Right lobe of liver (tissue), 6 donors: ENCODE data around the gene PXYLP1. TPM values are rescaled to one million over a fixed set of nuclear protein-coding genes. Genes with fewer than 3 reads are reported as not detected.

Experiments used
- ATAC-seq, 4 donors: fragments of 200-7000 bp; cut with Tn5 transposase; one replicate each; pipeline ENCODE4 v1.9.1; 2020; ENCODE audit warnings: mild to moderate bottlenecking in 4 of 4, moderate library complexity in 4 of 4
- DNase-seq, 3 donors: peaks; one replicate each; pipeline ENCODE4 v3.0.0-alpha.2; 2020
- H3K27ac ChIP-seq, 3 donors: fragments of 200-600 bp; one replicate each; pipeline ENCODE4 v1.8.0; 2022
- H3K27me3 ChIP-seq, 2 donors: fragments of 200-600 bp; one replicate each; pipeline ENCODE4 v1.8.0; 2022
- H3K36me3 ChIP-seq, 4 donors: fragments of 200-600 bp; sonication (generic) in 1 of 4; one replicate each; pipeline versions ENCODE4 v1.5.1 to v1.8.0; 2017 to 2022; ENCODE audit warnings: control low read depth in 1 of 4
- H3K4me1 ChIP-seq, 4 donors: fragments of 200-600 bp; sonication (generic) in 1 of 4; one replicate each; pipeline versions ENCODE4 v1.5.1 to v1.8.0; 2017 to 2022; ENCODE audit warnings: control low read depth in 1 of 4
- H3K4me3 ChIP-seq, 3 donors: fragments of 200-600 bp; one replicate each; pipeline ENCODE4 v1.8.0; 2022
- H3K9me3 ChIP-seq, 4 donors: fragments of 200-600 bp; sonication (generic) in 1 of 4; one replicate each; pipeline versions ENCODE4 v1.5.1 to v1.8.0; 2017 to 2022; ENCODE audit warnings: control low read depth in 1 of 4
- CTCF ChIP-seq, 4 donors: fragments of 200-600 bp in 3 of 4; fragments of 450-650 bp in 1 of 4; IDR thresholded peaks; one replicate each; pipeline versions ENCODE4 v1.5.1 to v1.8.0; 2016 to 2022; ENCODE audit warnings: antibody characterized with exemption in 4 of 4, mild to moderate bottlenecking in 2 of 4
- POLR2A ChIP-seq: fragments of 450-650 bp; IDR thresholded peaks from one replicate; pipeline ENCODE4 v1.6.1; 2017; ENCODE audit warnings: antibody characterized with exemption, mild to moderate bottlenecking
- WGBS: methylation state at CpG from one replicate; pipeline ENCODE4 v1.1.6; 2018; ENCODE audit warnings: low coverage, low lambda C conversion rate; ENCODE audit not compliant: insufficient coverage; ENCODE audit errors: missing lambda C conversion rate; 5-methylcytosine and 5-hydroxymethylcytosine counted together
- intact Hi-C, 2 donors: fragments of 100-400 bp; cut with DNase I; formaldehyde crosslinking; loops; one replicate each; pipeline versions ENCODE4 v1.11.2 to v1.14.1; 2022
- total RNA-seq, 6 experiments: library from RNA; depleted of rRNA in 2 of 6; stranded (reverse); fragments of >200 nt in 2 of 6; fragmentation: NEBNext Ultra II Directional in 3 of 6; extraction: Animal tissue kit (Norgen Biotek cat#: 25700) in 3 of 6; gene quantifications; one replicate each; pipeline versions ENCODE4 v1.1.0 to v1.2.4, GENCODE V29; 2016 to 2023
- donor health status: DM: no; HTN: yes; CAD: no.
- donor health status: DM: no; HTN: no; CAD: no.
- donor health status: DM: no; HTN: no; CAD: no.
- donor health status: DM: no; HTN: yes; CAD: no.
- donor health status: DM: no; HTN: yes; CAD: no.

Gene PXYLP1
- total RNA-seq, 6 experiments from 2014 or later = 2.0 to 4.7 (median 3.0) TPM

- DNase-seq (no peak), ATAC-seq (no peak)
- no peaks in the 10 kb centered on the region for H3K36me3 ChIP-seq
- H3K4me1 ChIP-seq = peaks cover 0 to 28% (median 7%) of the 10 kb centered on the region in 4 donors
- WGBS = 69% methylated on average over 3 of the region's 3 CpGs
- no peak overlapping the region for H3K4me3 ChIP-seq
- TF ChIP-seq POLR2A = no peak
- no peak for TF ChIP-seq CTCF (IDR thresholded peaks at IDR 0.05)
- H3K27ac ChIP-seq = no peak overlapping the region
- H3K9me3 ChIP-seq = no peaks in the 10 kb centered on the region
- intact Hi-C loops = no loop called here
- H3K27me3 ChIP-seq = no peaks in the 10 kb centered on the region
Observed at GRCh38 chr3:141326626-141327025, 95.0 kb downstream of the PXYLP1 start.

GRCh38 chr3:141328286-141329166 is 96.9 kb downstream of the PXYLP1 start:
- H3K4me1 ChIP-seq = peaks cover 0 to 23% (median 4%) of the 10 kb centered on the region in 4 donors
- no peaks in the 10 kb centered on the region for H3K9me3 ChIP-seq
- DNase-seq (no peak), ATAC-seq (no peak)
- WGBS = 82% methylated on average over 7 of the region's 7 CpGs
- intact Hi-C loops = no loop called here
- no peaks in the 10 kb centered on the region for H3K27me3 ChIP-seq
- no peak overlapping the region for H3K4me3 ChIP-seq
- no peaks in the 10 kb centered on the region for H3K36me3 ChIP-seq
- TF ChIP-seq CTCF (IDR thresholded peaks at IDR 0.05) (no peak), POLR2A (no peak)
- H3K27ac ChIP-seq = no peak overlapping the region

- WGBS = no CpG with 5 or more reads among the region's 3 CpGs
- TF ChIP-seq POLR2A = no peak
- no peak for TF ChIP-seq CTCF (IDR thresholded peaks at IDR 0.05)
- Histone ChIP-seq H3K4me3 (no peak overlapping the region), H3K4me1 (peaks cover 0 to 14% (median 0%) of the 10 kb centered on the region in 4 donors), H3K27ac (no peak overlapping the region), H3K9me3 (no peaks in the 10 kb centered on the region), H3K27me3 (no peaks in the 10 kb centered on the region), H3K36me3 (no peaks in the 10 kb centered on the region)
- DNase-seq = no peak
- intact Hi-C loops = no loop called here
- ATAC-seq = no peak
Observed at GRCh38 chr3:141330235-141330634, 98.6 kb downstream of the PXYLP1 start.

GRCh38 chr3:141330718-141331376 is 99.2 kb downstream of the PXYLP1 start:
- H3K4me1 ChIP-seq = peaks cover 0 to 11% (median 0%) of the 10 kb centered on the region in 4 donors
- TF ChIP-seq POLR2A = no peak
- TF ChIP-seq CTCF (IDR thresholded peaks at IDR 0.05) = no peak
- H3K27ac ChIP-seq = no peak overlapping the region
- ATAC-seq (no peak), DNase-seq (no peak)
- H3K4me3 ChIP-seq = no peak overlapping the region
- 83% methylated on average over 3 of the region's 3 CpGs for WGBS
- H3K9me3 ChIP-seq = no peaks in the 10 kb centered on the region
- no peaks in the 10 kb centered on the region for H3K27me3 ChIP-seq
- no peaks in the 10 kb centered on the region for H3K36me3 ChIP-seq
- intact Hi-C loops = no loop called here
